ENCODE results near the gene FMNL2.

The FMNL2 gene

GRCh38 chr2:152546230-152546837 is 211.4 kb downstream of the FMNL2 start:
- no peak overlapping the region for H3K4me3 ChIP-seq (ENCODE audit: low read length)
- H2AFZ ChIP-seq (ENCODE audit: low read length) = no peak overlapping the region
- H3K4me1 ChIP-seq (ENCODE audit: low read length) = no peaks in the 10 kb centered on the region
- H3K36me3 ChIP-seq (replicated peaks; ENCODE audit: insufficient read depth, low read length) = no peaks in the 10 kb centered on the region
- no peak for DNase-seq
- no peaks in the 10 kb centered on the region for H3F3A ChIP-seq (ENCODE audit: insufficient read depth, low read length)
- no peaks in the 10 kb centered on the region for H3K27me3 ChIP-seq (replicated peaks; ENCODE audit: insufficient read depth, low read length)
- H4K20me1 ChIP-seq (ENCODE audit: insufficient read depth, low read length) = no peaks in the 10 kb centered on the region
- H3K9ac ChIP-seq (ENCODE audit: low read length) = no peak overlapping the region
- no peak overlapping the region for H3K4me2 ChIP-seq (ENCODE audit: low read depth, low read length)
- H3K9me2 ChIP-seq (replicated peaks; ENCODE audit: insufficient read depth, low read length) = no peaks in the 10 kb centered on the region
- no peaks in the 10 kb centered on the region for H3K9me3 ChIP-seq (replicated peaks; ENCODE audit: insufficient read depth, low read length)
- H3K27ac ChIP-seq (ENCODE audit: low read length) = no peak overlapping the region
- TF ChIP-seq, protein P1, sequence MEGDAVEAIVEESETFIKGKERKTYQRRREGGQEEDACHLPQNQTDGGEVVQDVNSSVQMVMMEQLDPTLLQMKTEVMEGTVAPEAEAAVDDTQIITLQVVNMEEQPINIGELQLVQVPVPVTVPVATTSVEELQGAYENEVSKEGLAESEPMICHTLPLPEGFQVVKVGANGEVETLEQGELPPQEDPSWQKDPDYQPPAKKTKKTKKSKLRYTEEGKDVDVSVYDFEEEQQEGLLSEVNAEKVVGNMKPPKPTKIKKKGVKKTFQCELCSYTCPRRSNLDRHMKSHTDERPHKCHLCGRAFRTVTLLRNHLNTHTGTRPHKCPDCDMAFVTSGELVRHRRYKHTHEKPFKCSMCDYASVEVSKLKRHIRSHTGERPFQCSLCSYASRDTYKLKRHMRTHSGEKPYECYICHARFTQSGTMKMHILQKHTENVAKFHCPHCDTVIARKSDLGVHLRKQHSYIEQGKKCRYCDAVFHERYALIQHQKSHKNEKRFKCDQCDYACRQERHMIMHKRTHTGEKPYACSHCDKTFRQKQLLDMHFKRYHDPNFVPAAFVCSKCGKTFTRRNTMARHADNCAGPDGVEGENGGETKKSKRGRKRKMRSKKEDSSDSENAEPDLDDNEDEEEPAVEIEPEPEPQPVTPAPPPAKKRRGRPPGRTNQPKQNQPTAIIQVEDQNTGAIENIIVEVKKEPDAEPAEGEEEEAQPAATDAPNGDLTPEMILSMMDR (IDR thresholded peaks at IDR 0.05; ENCODE audit: low read length) = no peak
- no peak for TF ChIP-seq EZH2phosphoT487 (IDR thresholded peaks at IDR 0.05; ENCODE audit: low read length)
- TF ChIP-seq EZH2 (optimal IDR thresholded peaks at IDR 0.05; ENCODE audit: low read depth, low read length) = no peak
- H3K79me2 ChIP-seq (ENCODE audit: low read length) = no peaks in the 10 kb centered on the region

- TF ChIP-seq, protein P1 (IDR thresholded peaks at IDR 0.05; ENCODE audit: low read length) = no peak
- TF ChIP-seq EZH2phosphoT487 (IDR thresholded peaks at IDR 0.05; ENCODE audit: low read length) = no peak
- Histone ChIP-seq H3K4me1 (ENCODE audit: low read length) (no peaks in the 10 kb centered on the region), H3K9me3 (replicated peaks; ENCODE audit: insufficient read depth, low read length) (no peaks in the 10 kb centered on the region), H3K36me3 (replicated peaks; ENCODE audit: insufficient read depth, low read length) (no peaks in the 10 kb centered on the region), H3K4me3 (ENCODE audit: low read length) (no peak overlapping the region), H3F3A (ENCODE audit: insufficient read depth, low read length) (no peaks in the 10 kb centered on the region), H3K9ac (ENCODE audit: low read length) (no peak overlapping the region), H3K4me2 (ENCODE audit: low read depth, low read length) (no peak overlapping the region), H3K27ac (ENCODE audit: low read length) (no peak overlapping the region), H3K9me2 (replicated peaks; ENCODE audit: insufficient read depth, low read length) (no peaks in the 10 kb centered on the region), H2AFZ (ENCODE audit: low read length) (no peak overlapping the region), H3K79me2 (ENCODE audit: low read length) (no peaks in the 10 kb centered on the region), H4K20me1 (ENCODE audit: insufficient read depth, low read length) (no peaks in the 10 kb centered on the region), H3K27me3 (replicated peaks; ENCODE audit: insufficient read depth, low read length) (no peaks in the 10 kb centered on the region)
- DNase-seq = no peak
Observed at GRCh38 chr2:152548111-152548875, 213.3 kb downstream of the FMNL2 start.

DNA sequence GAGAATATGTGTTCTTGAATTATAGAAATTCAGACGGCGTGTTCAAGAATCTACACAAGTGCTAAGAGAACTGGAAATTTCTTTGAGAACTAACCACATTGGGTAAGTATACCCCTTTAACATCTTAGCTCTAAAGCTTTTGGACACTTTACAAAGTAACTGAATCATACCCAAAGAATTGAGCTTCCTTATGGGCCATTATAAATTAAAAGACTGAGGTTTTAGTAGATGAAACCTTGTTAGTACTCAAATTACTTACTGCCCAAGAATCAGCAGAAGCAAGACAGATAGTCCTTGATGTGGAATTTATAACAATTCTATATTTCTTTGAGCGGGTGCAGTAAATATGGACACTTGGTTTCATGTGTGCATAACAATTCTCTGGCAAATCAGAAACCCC is 214.0 kb downstream of the FMNL2 start:
- Histone ChIP-seq H3K79me2 (ENCODE audit: low read length) (no peaks in the 10 kb centered on the region), H4K20me1 (ENCODE audit: insufficient read depth, low read length) (no peaks in the 10 kb centered on the region), H3K9me3 (replicated peaks; ENCODE audit: insufficient read depth, low read length) (no peaks in the 10 kb centered on the region), H3K27ac (ENCODE audit: low read length) (no peak overlapping the region), H3K27me3 (replicated peaks; ENCODE audit: insufficient read depth, low read length) (no peaks in the 10 kb centered on the region), H2AFZ (ENCODE audit: low read length) (no peak overlapping the region), H3F3A (ENCODE audit: insufficient read depth, low read length) (no peaks in the 10 kb centered on the region), H3K9ac (ENCODE audit: low read length) (no peak overlapping the region), H3K4me3 (ENCODE audit: low read length) (no peak overlapping the region), H3K9me2 (replicated peaks; ENCODE audit: insufficient read depth, low read length) (no peaks in the 10 kb centered on the region), H3K4me2 (ENCODE audit: low read depth, low read length) (no peak overlapping the region), H3K4me1 (ENCODE audit: low read length) (no peaks in the 10 kb centered on the region), H3K36me3 (replicated peaks; ENCODE audit: insufficient read depth, low read length) (no peaks in the 10 kb centered on the region)
- TF ChIP-seq, protein P1 (IDR thresholded peaks at IDR 0.05; ENCODE audit: low read length) = no peak
- TF ChIP-seq EZH2phosphoT487 (IDR thresholded peaks at IDR 0.05; ENCODE audit: low read length) (no peak), EZH2 (optimal IDR thresholded peaks at IDR 0.05; ENCODE audit: low read depth, low read length) (no peak)
- no peak for DNase-seq

All from MM.1S (cell line).